HG03280 (cell line): ENCODE measurements around the gene POC1A.

Source experiments
- ATAC-seq: cut with Tn5 transposase; IDR thresholded peaks from one replicate; pipeline ENCODE4 v1.9.1; 2021; ENCODE audit warnings: mild to moderate bottlenecking, moderate library complexity; ENCODE audit not compliant: unreplicated experiment

POC1A gene

DNA sequence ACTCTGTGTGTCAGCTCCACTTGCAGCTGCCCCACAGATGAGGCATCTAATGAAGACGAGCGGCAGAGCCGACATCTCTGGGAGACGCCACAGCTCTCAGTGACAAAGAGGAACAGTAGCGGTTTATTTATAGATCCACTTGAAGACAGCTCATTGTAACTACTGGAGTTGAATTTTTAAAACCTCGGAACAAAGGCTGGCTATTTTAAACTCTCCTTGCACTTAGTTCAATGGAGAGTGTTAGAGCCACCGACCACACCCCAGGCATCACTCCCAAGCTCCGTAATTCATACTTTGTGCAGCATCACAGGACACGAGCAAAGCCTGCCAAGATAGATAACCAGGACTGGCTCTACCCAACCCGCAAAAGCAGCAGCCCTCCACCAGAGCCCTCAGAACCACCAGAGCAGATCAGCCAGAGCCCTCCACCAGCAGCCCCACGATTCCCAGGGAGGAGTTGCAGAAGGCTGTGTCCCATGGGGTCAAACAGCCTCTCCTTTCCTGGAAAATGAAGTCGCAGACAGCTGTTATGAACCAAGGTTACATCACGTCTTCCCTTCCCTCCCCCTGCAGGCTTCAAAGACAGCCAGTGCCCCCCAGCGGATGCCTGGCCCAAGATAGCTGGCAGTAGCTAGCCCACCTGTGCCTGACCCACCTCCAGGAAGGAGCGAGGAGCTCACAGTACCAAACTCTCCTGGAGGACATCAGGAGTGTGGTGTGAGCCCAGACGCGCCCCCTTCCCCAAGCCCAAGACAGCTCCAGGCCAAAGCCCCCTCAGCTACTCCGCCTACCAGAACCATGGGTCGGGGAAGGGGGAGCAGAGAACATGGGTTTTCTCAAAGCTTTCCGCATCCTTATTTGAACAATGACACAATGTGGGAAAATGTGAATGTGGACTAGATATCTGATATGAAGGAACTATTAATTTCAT is 45.7 kb downstream of the POC1A start:
- ATAC-seq, result no peak

GRCh38 chr3:52106951-52107611 is 47.1 kb downstream of the POC1A start:
- ATAC-seq, result no peak

DNA sequence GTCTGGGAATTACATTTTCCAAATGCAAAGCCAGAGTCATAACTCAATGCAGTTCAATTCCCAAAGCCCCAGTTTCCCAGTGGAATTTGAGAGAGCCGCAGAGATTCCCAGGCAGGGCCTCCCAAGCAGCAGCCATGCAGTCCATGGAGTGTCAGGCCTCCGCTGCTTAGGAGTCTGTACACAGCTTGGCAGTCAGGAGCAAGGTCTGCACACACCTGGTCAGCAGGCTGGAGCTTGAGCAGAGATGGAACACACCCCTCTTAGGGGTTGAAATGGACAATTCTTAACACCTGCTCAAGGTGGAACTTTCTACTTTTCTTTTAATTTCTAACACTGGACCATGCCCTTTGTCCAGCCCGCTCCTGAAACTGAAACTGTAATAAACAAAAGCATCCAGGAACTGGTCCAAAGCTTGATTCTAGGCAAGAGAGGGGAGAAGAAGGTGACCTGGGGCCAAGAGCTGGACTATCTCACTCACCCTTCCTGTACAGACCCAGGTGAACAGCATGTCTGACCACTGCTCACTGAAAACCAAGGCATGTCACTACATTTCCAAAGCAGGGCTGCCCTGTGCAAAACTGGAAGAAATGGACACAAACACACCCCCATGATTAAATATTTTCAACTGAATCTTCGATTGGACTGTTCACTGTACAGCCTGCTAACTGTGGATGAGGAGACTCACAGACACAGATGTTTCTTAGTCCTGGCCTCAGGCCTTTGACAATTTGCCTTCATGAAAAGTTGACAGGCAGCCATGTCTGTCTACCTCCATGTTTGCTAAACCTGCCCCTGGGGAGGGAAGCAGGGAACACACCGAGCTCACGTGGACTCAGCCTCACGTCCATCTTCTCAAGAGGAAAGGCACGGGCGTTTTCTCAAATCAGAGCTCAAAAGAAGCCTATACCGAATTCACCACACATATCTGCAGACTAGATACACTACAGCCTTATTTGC is 49.3 kb downstream of the POC1A start:
- ATAC-seq, result no peak

DNA sequence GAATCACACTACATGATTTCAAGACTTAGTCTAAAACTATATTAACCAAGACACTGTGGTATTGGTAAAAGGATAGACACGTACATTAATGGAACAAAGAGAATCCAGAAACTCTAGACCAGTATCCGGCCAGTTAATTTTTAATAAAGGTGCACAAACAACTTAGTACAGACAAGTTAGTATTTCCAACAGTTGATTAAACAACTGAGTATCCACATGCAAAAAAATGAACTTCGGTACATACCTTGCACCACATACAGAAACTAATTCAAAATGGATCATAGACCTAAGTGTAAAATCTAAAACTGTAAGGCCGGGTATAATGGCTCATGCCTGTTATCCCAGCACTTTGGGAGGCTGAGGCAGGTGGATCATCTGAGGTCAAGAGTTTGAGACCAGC is 51.3 kb downstream of the POC1A start:
- ATAC-seq, result no peak

- no peak for ATAC-seq
Observed at GRCh38 chr3:52099001-52099401, 55.2 kb downstream of the POC1A start.

GRCh38 chr3:52097851-52098507 is 56.2 kb downstream of the POC1A start:
- no peak for ATAC-seq

DNA sequence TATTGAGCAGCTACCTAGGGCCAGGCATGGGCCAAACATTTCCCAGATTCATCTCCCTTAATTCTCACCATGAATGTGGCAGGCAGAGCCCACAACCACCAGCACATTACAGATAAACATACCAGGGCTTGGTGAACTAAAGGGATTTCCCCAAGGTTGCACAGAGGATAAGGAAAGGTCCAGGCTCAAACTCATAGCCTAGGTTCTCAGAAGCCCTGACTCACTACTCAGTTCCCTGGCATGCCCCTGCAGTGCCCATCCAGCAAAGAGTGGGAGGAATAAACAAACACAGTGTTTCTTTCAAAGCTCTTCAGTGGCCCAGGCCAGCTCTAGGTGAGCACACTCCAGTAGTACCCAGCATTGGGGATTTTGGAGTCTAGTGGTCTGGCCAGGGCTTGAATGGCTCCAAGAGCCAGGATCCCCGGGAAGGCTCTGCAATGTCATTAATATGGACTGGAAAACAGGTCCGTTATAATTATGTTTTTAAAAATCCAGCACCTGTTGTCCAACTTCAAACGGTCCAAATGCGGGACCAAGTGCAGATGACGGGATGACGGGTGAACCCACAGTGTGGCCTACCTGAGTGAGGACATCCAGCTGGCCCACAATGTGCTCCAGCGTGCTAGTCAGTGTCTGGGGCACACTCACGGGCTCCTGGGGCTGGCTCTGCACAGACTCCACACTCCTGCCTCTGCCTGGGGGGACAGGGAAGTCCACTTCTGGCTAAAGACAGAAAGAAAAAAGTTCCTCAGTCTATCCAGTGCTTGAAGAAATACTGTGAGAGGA is 58.0 kb downstream of the POC1A start:
- no peak for ATAC-seq

GRCh38 chr3:52094571-52095485 is 59.4 kb downstream of the POC1A start:
- ATAC-seq, result no peak

- no peak for ATAC-seq
Observed at GRCh38 chr3:52093756-52094545, 60.3 kb downstream of the POC1A start.

DNA sequence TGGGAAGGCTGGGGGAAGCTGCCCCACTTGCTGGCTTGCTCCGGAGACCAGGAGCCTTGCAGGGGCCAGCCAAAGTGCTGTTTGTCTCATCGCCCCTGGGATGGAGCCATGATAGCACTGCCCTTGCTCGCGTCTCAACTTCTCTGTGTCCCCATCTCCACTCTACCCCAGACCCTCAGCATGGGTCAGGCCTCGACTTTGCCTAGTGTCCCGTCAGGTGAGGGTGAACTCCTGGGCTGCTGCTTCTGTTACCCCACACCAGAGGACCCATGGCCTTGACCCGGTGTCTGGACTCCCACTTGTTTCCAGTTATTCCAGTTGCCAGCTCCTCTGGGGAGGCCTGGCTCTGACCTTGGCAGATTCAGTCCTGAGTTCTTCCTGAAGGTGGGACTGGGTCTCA is 61.3 kb downstream of the POC1A start:
- no peak for ATAC-seq

DNA sequence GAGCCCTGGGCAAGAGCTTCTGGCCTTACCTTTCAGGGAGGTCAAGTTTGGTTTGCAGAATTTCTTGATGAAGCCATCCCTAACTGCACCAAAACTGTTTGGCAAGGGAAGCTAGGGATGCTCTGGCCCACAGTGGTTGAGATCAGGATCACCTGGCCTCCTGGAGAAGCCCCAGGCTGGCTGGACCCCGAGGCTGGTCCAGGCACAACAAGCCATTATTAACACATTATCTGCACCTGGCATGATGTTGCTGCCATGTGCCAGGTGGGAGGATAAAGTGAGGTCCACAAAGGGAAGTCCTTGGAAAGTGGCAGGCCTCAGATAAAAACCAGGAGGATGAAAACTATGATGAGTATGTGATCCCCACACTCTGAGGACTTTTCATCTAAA is 62.0 kb downstream of the POC1A start:
- no peak for ATAC-seq

DNA sequence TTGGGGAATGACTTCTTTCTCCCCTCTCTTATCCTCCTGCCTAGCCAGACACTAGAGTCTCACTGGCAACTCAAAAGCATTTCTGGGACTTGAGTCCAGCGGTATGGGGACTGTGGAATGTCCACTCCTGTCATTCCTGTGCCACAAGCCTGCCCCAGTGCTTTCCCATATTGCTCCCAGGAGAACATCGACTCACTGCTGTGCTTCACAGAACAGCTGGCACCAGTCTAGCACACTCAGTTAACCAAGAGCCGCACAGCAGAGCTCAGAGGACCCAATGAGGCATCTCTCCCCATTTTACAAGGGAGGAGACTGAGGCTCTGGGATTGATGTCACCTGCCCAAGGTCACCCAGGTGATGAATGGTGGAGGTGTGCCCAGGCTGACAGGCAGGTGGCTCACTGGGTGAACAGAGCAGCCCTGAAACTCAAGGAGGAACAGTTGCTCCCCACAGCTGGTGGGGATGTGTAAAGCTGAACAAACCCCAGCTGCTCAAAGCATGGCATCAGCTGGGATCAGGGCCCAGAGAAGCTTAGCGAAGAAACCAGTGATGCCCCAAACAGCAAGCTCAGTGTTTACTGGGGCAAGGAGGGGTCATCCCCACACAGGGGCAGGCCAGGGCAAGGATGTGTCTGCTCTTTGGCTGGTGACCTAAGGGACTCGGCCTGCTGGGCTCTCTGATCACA is 62.5 kb downstream of the POC1A start:
- ATAC-seq, result no peak

- no peak for ATAC-seq
Observed at GRCh38 chr3:52090933-52091468, 63.2 kb downstream of the POC1A start.

- no peak for ATAC-seq
Observed at GRCh38 chr3:52090131-52090932, 63.9 kb downstream of the POC1A start.

DNA sequence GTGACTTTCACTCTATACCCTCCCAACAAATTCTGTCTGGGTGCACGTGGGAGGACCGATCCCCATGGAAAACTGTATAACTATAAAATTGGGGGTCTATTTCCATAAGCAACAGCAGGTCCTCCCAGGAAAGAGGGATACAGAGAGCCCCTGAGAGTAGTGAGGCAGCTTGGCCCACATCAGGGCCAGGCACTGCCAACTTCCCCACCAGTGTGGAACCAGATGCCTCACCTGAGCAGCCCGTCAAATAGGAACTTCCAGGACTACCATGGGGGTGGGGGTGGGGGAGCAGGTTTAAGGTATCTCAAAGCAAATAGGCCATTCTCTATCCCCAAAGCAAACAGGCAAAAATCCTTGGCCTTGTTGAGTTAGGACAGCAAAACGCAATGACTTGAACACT is 64.5 kb downstream of the POC1A start:
- no peak for ATAC-seq
